Lung (tissue), 12 donors: ENCODE measurements around the gene ATP6V0D1. TPM values are rescaled to one million over a fixed set of nuclear protein-coding genes. Genes with fewer than 3 reads are reported as not detected.
A peak's percentile ranks its signal among the peaks of the same experiment; 100 is the strongest.

ENCODE experiments used
- ATAC-seq: fragments of 200-7000 bp; cut with Tn5 transposase; one replicate; pipeline ENCODE4 v1.9.1; 2020; ENCODE audit warnings: moderate number of reproducible peaks; ENCODE audit not compliant: insufficient read depth, low FRiP score
- DNase-seq, 3 donors: peaks; one replicate each; pipeline ENCODE4 v3.0.0-alpha.2; 2013 to 2017
- H3K27ac ChIP-seq, 2 donors: one replicate each; pipeline ENCODE4 v1.5.1; 2013; ENCODE audit warnings: mild to moderate bottlenecking in 2 of 2, moderate library complexity in 2 of 2, control low read depth in 1 of 2, inconsistent platforms in 1 of 2, low read depth in 1 of 2, low read length in 1 of 2
- H3K27me3 ChIP-seq, 3 donors: one replicate each; pipeline ENCODE4 v1.5.1; 2013; ENCODE audit warnings: low read length in 2 of 3; ENCODE audit not compliant: control insufficient read depth in 3 of 3, insufficient read depth in 3 of 3
- H3K36me3 ChIP-seq, 4 donors: one replicate each; pipeline ENCODE4 v1.5.1; 2013; ENCODE audit warnings: low read length in 4 of 4, mild to moderate bottlenecking in 1 of 4, moderate library complexity in 1 of 4; ENCODE audit not compliant: control insufficient read depth in 4 of 4, insufficient read depth in 4 of 4
- H3K4me1 ChIP-seq, 5 donors: one replicate each; pipeline ENCODE4 v1.5.1; 2013; ENCODE audit warnings: low read length in 5 of 5, mild to moderate bottlenecking in 2 of 5, moderate library complexity in 1 of 5; ENCODE audit not compliant: control insufficient read depth in 5 of 5, insufficient read depth in 5 of 5
- H3K4me3 ChIP-seq: one replicate; pipeline ENCODE4 v1.5.1; 2013; ENCODE audit warnings: mild to moderate bottlenecking, control low read depth, moderate library complexity
- H3K9ac ChIP-seq, 2 donors: one replicate each; pipeline ENCODE4 v1.5.1; 2013; ENCODE audit warnings: low read length in 2 of 2, control low read depth in 1 of 2; ENCODE audit not compliant: insufficient read depth in 1 of 2
- H3K9me3 ChIP-seq, 4 donors: one replicate each; pipeline ENCODE4 v1.5.1; 2013; ENCODE audit warnings: low read length in 3 of 4, mild to moderate bottlenecking in 1 of 4, moderate library complexity in 1 of 4; ENCODE audit not compliant: control insufficient read depth in 4 of 4, insufficient read depth in 3 of 4
- CTCF ChIP-seq: IDR thresholded peaks from 2 replicates; pipeline ENCODE4 v1.5.1; 2012; ENCODE audit warnings: mild to moderate bottlenecking; ENCODE audit errors: control extremely low read depth, extremely low read depth
- WGBS, 2 donors: extraction: QIAGEN DNeasy Blood & Tissue Kit; methylation state at CpG; one replicate each; pipeline ENCODE4 v1.1.7; 2013; 5-methylcytosine and 5-hydroxymethylcytosine counted together
- polyA plus RNA-seq, 2 donors: library from polyadenylated mRNA; stranded (reverse); fragments of 200-250 nt; gene quantifications; one replicate each; pipeline ENCODE4 v1.2.1, GENCODE V29; 2013
- total RNA-seq, 2 donors: library from RNA; depleted of rRNA in 1 of 2; stranded (reverse); fragments of >200 nt in 1 of 2; gene quantifications; one replicate each; pipeline ENCODE4 v1.2.1, GENCODE V29; 2014 to 2021
- donor health status: control.
- donor health status: control.
- donor health status: Bipolar disorder and iron deficiency.
- donor health status: healthy.
- donor health status: DM: yes; HTN: yes; CAD: no.

The ATP6V0D1 gene
- total and polyA plus RNA-seq, 4 donors: 39.6 to 249 (median 136) TPM

- no peak overlapping the region for H3K4me3 ChIP-seq
These were observed 66.7 kb downstream of the ATP6V0D1 start for GRCh38 chr16:67413978-67414911.

GRCh38 chr16:67412294-67412693 lies 68.7 kb downstream of the ATP6V0D1 start:
- WGBS, 2 donors: 29 to 55% methylated on average over 2 of the region's 2 CpGs
- no peaks in the 10 kb centered on the region for H3K9me3 ChIP-seq
- H3K4me3 ChIP-seq: no peak overlapping the region
- ATAC-seq (no peak), DNase-seq (no peak)
- H3K27me3 ChIP-seq: no peaks in the 10 kb centered on the region
- TF ChIP-seq CTCF: no peak
- peaks cover 0 to 5% (median 0%) of the 10 kb centered on the region in 4 donors for H3K36me3 ChIP-seq
- no peak overlapping the region for H3K27ac ChIP-seq
- H3K4me1 ChIP-seq: peaks cover 0 to 10% (median 2%) of the 10 kb centered on the region in 5 donors
- no peak overlapping the region for H3K9ac ChIP-seq

More at GRCh38 chr16:67413978-67414911, 66.7 kb downstream of the ATP6V0D1 start:
- H3K36me3 ChIP-seq: peaks cover 0 to 3% (median 0%) of the 10 kb centered on the region in 4 donors
- no peak for DNase-seq
- no peaks in the 10 kb centered on the region for H3K9me3 ChIP-seq
- H3K4me1 ChIP-seq: peaks cover 0 to 10% (median 2%) of the 10 kb centered on the region in 5 donors
- H3K27ac ChIP-seq: peak overlapping the region; percentile 20 to 36
- 57 to 72% methylated on average over 6 of the region's 6 CpGs for WGBS, 2 donors
- H3K27me3 ChIP-seq: no peaks in the 10 kb centered on the region
- TF ChIP-seq CTCF: no peak
- no peak overlapping the region for H3K9ac ChIP-seq
- no peak for ATAC-seq

- H3K4me1 ChIP-seq: peaks cover 0 to 11% (median 2%) of the 10 kb centered on the region in 5 donors
- no peaks in the 10 kb centered on the region for H3K9me3 ChIP-seq
- DNase-seq (no peak), ATAC-seq (no peak)
- no peak overlapping the region for H3K4me3 ChIP-seq
- H3K36me3 ChIP-seq: peaks cover 0 to 5% (median 0%) of the 10 kb centered on the region in 4 donors
- H3K27ac ChIP-seq: no peak overlapping the region
- H3K9ac ChIP-seq: no peak overlapping the region
- TF ChIP-seq CTCF: no peak
- WGBS, 2 donors: 86 to 92% methylated on average over 3 of the region's 3 CpGs
- H3K27me3 ChIP-seq: no peaks in the 10 kb centered on the region
These were observed 69.6 kb downstream of the ATP6V0D1 start for GRCh38 chr16:67411339-67411738.
